Spleen (tissue), 7 donors: ENCODE measurements around the gene CSAG3.
"Not testable (repeated sequence)": the region's sequence is repeated elsewhere in the genome, so short reads cannot be mapped to it uniquely, and the experiment has no call there.

ENCODE experiments used
- CTCF ChIP-seq, 11 experiments: fragments of 200-600 bp in 7 of 11; fragments of 450-650 bp in 4 of 11; sonication (generic) in 4 of 11; IDR thresholded peaks in 8 of 11; conservative IDR thresholded peaks in 3 of 11; 1 replicate in 7 of 11; 2 replicates in 4 of 11; pipeline versions ENCODE4 v1.4.0 to v1.8.0; 2016 to 2021; ENCODE audit warnings: antibody characterized with exemption in 11 of 11, inconsistent platforms in 4 of 11, mild to moderate bottlenecking in 1 of 11
- POLR2A ChIP-seq, 3 donors: fragments of 450-650 bp; IDR thresholded peaks; one replicate each; pipeline ENCODE4 v1.5.1; 2017; ENCODE audit warnings: antibody characterized with exemption in 3 of 3, mild to moderate bottlenecking in 1 of 3
- POLR2AphosphoS5 ChIP-seq, 3 donors: sonication (generic); formaldehyde crosslinking; IDR thresholded peaks; one replicate each; pipeline ENCODE4 v1.5.1; 2017; ENCODE audit warnings: antibody characterized with exemption in 3 of 3
- donor health status: DM: no; HTN: no; CAD: no; lungs with moderate emphysema.
- donor health status: DM: no; HTN: no; CAD: no.
- donor health status: DM: no; HTN: no; CAD: no.

- not testable (repeated sequence) for TF ChIP-seq CTCF (IDR thresholded peaks at IDR 0.05 in 8 of 11, conservative IDR thresholded peaks at IDR 0.05 in 3 of 11); POLR2A (IDR thresholded peaks at IDR 0.05); POLR2AphosphoS5 (IDR thresholded peaks at IDR 0.05)
Measured at GRCh38 chrX:152713815-152714787, 44.9 kb upstream of the CSAG3 start, which contains the start of gene MAGEA2B.
